CD8-positive, alpha-beta memory T cell (primary cell): Measurements from ENCODE around the gene DCHS2. TPM values are rescaled to one million over a fixed set of nuclear protein-coding genes. Genes with fewer than 3 reads are reported as not detected.

Source experiments
- CTCF ChIA-PET: fragments of 350-600 bp; sonication (Branson Sonifier 250); formaldehyde crosslinking; loops from one replicate; lab custom pipeline; 2021; ENCODE audit warnings: antibody characterized with exemption; lab: Charles Lee
- POLR2A ChIA-PET: fragments of 350-600 bp; sonication (Branson Sonifier 250); formaldehyde crosslinking; loops from one replicate; lab custom pipeline; 2021; ENCODE audit warnings: antibody characterized with exemption; lab: Charles Lee
- DNase-seq, 5 donors: peaks; one replicate each; pipeline versions ENCODE4 v3.0.0 to v3.0.0-alpha.2; 2020 to 2022; ENCODE audit warnings: mixed read lengths in 1 of 5
- H3K27ac ChIP-seq: one replicate; pipeline ENCODE4 v1.7.0; 2013; ENCODE audit warnings: low read depth, mild to moderate bottlenecking, low read length, moderate library complexity
- H3K27me3 ChIP-seq: 2 replicates; pipeline ENCODE4 v1.7.0; 2013; ENCODE audit warnings: low read length, mild to moderate bottlenecking; ENCODE audit not compliant: insufficient read depth, poor library complexity, severe bottlenecking
- H3K36me3 ChIP-seq: 2 replicates; pipeline ENCODE4 v1.7.0; 2013; ENCODE audit warnings: mild to moderate bottlenecking, low read length, moderate library complexity; ENCODE audit not compliant: insufficient read depth
- H3K4me1 ChIP-seq: 2 replicates; pipeline ENCODE4 v1.7.0; 2013; ENCODE audit warnings: mild to moderate bottlenecking, low read length, moderate library complexity; ENCODE audit not compliant: insufficient read depth
- H3K4me3 ChIP-seq: 2 replicates; pipeline ENCODE4 v1.7.0; 2013; ENCODE audit warnings: mild to moderate bottlenecking, low read length
- H3K9me3 ChIP-seq: 2 replicates; pipeline ENCODE4 v1.7.0; 2013; ENCODE audit warnings: mild to moderate bottlenecking, low read length
- H3K27ac Mint-ChIP-seq, 8 donors: one replicate each; pipeline ENCODE4 v1.8.0; 2020 to 2021; ENCODE audit warnings: mixed read lengths in 8 of 8, mild to moderate bottlenecking in 6 of 8, inconsistent platforms in 3 of 8, moderate library complexity in 3 of 8
- H3K27me3 Mint-ChIP-seq, 2 donors: one replicate each; pipeline ENCODE4 v1.8.0; 2020 to 2021; ENCODE audit warnings: mixed read lengths in 2 of 2, mild to moderate bottlenecking in 1 of 2, moderate library complexity in 1 of 2
- H3K36me3 Mint-ChIP-seq, 3 donors: one replicate each; pipeline ENCODE4 v1.8.0; 2020 to 2021; ENCODE audit warnings: mixed read lengths in 3 of 3, inconsistent platforms in 1 of 3, mild to moderate bottlenecking in 1 of 3
- H3K4me1 Mint-ChIP-seq, 3 donors: one replicate each; pipeline ENCODE4 v1.8.0; 2020 to 2021; ENCODE audit warnings: mixed read lengths in 3 of 3, inconsistent platforms in 1 of 3, mild to moderate bottlenecking in 1 of 3
- H3K4me3 Mint-ChIP-seq, 7 donors: one replicate each; pipeline ENCODE4 v1.8.0; 2020 to 2021; ENCODE audit warnings: mixed read lengths in 7 of 7, mild to moderate bottlenecking in 6 of 7, moderate library complexity in 4 of 7, inconsistent platforms in 2 of 7
- H3K9me3 Mint-ChIP-seq, 5 donors: one replicate each; pipeline ENCODE4 v1.8.0; 2020 to 2022; ENCODE audit warnings: mixed read lengths in 5 of 5, mild to moderate bottlenecking in 3 of 5, moderate library complexity in 2 of 5, inconsistent platforms in 1 of 5
- polyA plus RNA-seq: library from polyadenylated mRNA; unstranded; fragments of 300-500 nt; fragmentation: Illumina TruSeq; gene quantifications from one replicate; pipeline ENCODE4 v1.2.3, GENCODE V29; 2021
- total RNA-seq, 2 experiments: library from RNA; stranded (reverse); gene quantifications; one replicate each; pipeline ENCODE4 v1.2.3, GENCODE V29; 2021

The DCHS2 gene
- total and polyA plus RNA-seq, 3 experiments from 2014 or later: 0.09 TPM; not detected in 2

DNA sequence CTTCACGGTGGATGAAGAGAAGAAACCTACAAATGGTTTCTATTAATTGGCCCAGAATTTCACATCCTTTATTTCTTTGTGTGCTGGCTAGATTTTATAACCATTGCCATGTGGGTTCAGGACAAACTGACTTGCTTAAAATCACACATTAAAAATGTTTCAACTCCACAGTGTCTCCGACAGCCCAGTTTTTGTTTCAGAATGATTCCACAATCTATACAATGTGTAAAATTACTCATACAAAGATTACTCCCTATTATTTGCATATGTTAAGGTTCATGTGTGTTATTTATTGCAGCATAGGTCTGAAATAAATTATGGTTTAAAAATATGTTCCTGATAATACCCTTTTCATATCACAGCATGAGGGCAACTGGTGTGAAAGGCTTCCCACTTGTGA, 20.6 kb downstream of the DCHS2 start:
- no peak overlapping the region for H3K4me3 Mint-ChIP-seq
- CTCF ChIA-PET: no interaction called here
- H3K36me3 ChIP-seq: no peaks in the 10 kb centered on the region
- POLR2A ChIA-PET: no interaction called here
- H3K9me3 Mint-ChIP-seq: no peaks in the 10 kb centered on the region
- H3K27me3 ChIP-seq: no peaks in the 10 kb centered on the region
- no peaks in the 10 kb centered on the region for H3K4me1 Mint-ChIP-seq
- no peaks in the 10 kb centered on the region for H3K4me1 ChIP-seq
- no peak overlapping the region for H3K27ac ChIP-seq
- no peak for DNase-seq
- peaks cover 4 to 29% of the 10 kb centered on the region in 2 donors for H3K27me3 Mint-ChIP-seq
- H3K36me3 Mint-ChIP-seq: no peaks in the 10 kb centered on the region
- no peak overlapping the region for H3K27ac Mint-ChIP-seq
- H3K4me3 ChIP-seq: no peak overlapping the region
- no peaks in the 10 kb centered on the region for H3K9me3 ChIP-seq

DNA sequence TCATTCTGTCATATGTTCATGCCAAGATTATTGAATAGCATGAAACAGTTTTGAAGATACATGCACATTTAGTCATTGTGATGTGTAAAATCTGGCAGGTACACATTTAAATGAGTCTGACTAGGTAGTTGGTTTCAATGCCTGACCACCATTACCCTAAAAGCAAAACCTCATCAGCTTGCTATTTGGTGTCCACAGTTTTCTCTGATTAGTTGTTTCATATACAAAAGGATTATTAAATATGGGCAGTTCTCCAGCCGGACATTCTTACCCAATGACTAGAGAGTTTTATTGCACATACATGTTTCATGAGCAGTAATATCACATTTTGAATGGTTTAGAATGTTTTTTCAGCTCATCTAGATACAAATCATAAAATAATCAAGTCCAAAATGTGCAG, 23.7 kb downstream of the DCHS2 start:
- no peak overlapping the region for H3K4me3 ChIP-seq
- POLR2A ChIA-PET: no interaction called here
- Mint-ChIP-seq H3K9me3 (no peaks in the 10 kb centered on the region), H3K27me3 (peaks cover 5 to 18% of the 10 kb centered on the region in 2 donors), H3K4me3 (no peak overlapping the region), H3K27ac (no peak overlapping the region), H3K4me1 (no peaks in the 10 kb centered on the region), H3K36me3 (no peaks in the 10 kb centered on the region)
- no peaks in the 10 kb centered on the region for H3K4me1 ChIP-seq
- H3K27ac ChIP-seq: no peak overlapping the region
- H3K27me3 ChIP-seq: no peaks in the 10 kb centered on the region
- CTCF ChIA-PET: no interaction called here
- no peaks in the 10 kb centered on the region for H3K9me3 ChIP-seq
- no peaks in the 10 kb centered on the region for H3K36me3 ChIP-seq
- no peak for DNase-seq

DNA sequence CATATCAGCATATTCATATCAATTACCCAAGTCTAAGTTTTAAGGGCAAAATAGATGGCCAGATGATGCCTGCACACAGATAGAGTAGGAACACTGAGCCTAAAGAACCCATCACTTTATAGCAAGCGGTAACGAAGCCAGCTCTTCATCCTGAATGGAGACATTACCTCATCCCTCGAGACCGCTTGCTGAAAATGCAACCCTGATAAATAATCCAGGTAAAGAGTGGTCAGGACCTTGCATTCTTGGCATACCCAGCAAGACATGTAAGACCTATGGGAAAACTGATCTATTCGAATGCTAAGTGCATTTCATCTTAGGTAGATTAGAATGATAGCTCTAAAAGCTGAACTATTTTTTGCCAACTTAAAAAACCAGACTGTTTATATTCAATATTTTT, 25.3 kb downstream of the DCHS2 start:
- Mint-ChIP-seq H3K4me3 (no peak overlapping the region), H3K27ac (no peak overlapping the region), H3K9me3 (no peaks in the 10 kb centered on the region), H3K4me1 (no peaks in the 10 kb centered on the region), H3K36me3 (no peaks in the 10 kb centered on the region), H3K27me3 (peaks cover 5 to 11% of the 10 kb centered on the region in 2 donors)
- ChIA-PET CTCF (interaction anchor here (0.8 kb wide), 1 partner anchor 12 kb away, joined by 5 read pairs; no protein-coding TSS in a partner anchor), POLR2A (no interaction called here)
- Histone ChIP-seq H3K4me1 (no peaks in the 10 kb centered on the region), H3K36me3 (no peaks in the 10 kb centered on the region), H3K27me3 (no peaks in the 10 kb centered on the region), H3K9me3 (no peaks in the 10 kb centered on the region), H3K27ac (no peak overlapping the region), H3K4me3 (no peak overlapping the region)
- no peak for DNase-seq

DNA sequence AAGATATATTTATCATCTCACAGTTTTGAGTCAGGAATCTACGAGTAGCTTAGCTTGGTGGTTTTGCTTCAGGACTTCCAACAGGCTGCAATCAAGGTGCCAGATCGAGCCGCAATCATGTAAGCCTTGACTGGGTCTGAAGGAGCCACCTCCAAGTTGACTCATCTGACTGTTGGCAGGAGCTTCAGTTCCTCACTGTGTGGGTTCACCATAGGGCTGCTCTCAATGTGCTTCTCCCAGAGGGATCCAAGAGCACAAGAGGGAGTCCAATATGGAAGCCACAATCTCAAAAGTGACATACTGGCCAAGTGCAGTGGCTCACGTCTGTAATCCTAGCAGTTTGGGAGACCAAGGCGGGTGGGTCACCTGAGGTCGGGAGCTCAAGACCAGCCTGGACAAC, 26.5 kb downstream of the DCHS2 start:
- ChIA-PET POLR2A (no interaction called here), CTCF (interaction anchor here (1.4 kb wide), 1 partner anchor 12 kb away, joined by 5 read pairs; no protein-coding TSS in a partner anchor)
- Histone ChIP-seq H3K4me1 (no peaks in the 10 kb centered on the region), H3K4me3 (no peak overlapping the region), H3K27ac (no peak overlapping the region), H3K9me3 (no peaks in the 10 kb centered on the region), H3K36me3 (no peaks in the 10 kb centered on the region), H3K27me3 (no peaks in the 10 kb centered on the region)
- Mint-ChIP-seq H3K4me1 (no peaks in the 10 kb centered on the region), H3K27ac (no peak overlapping the region), H3K9me3 (no peaks in the 10 kb centered on the region), H3K27me3 (peaks cover 5 to 10% of the 10 kb centered on the region in 2 donors), H3K36me3 (no peaks in the 10 kb centered on the region), H3K4me3 (no peak overlapping the region)
- no peak for DNase-seq

DNA sequence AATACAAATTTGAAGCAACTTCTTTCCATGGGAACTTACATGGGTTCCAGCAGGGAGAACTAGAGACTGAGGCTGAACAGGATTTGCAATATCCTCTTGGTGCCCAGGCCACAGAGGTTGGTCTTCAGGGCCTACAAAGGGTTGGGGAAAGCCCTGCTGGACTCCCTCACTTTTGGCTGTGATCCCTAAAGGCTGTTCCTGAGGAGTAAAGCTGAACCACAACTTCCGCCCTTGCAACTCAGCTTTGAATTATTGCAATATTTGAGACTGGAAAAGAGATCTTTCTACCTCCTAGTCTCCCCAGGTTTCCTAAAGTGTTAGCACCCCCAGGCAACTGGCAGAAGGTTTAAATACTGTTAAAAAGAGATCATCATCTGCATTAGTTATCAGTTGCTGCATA, 26.9 kb downstream of the DCHS2 start:
- no peak overlapping the region for H3K27ac ChIP-seq
- H3K4me3 Mint-ChIP-seq: no peak overlapping the region

DNA sequence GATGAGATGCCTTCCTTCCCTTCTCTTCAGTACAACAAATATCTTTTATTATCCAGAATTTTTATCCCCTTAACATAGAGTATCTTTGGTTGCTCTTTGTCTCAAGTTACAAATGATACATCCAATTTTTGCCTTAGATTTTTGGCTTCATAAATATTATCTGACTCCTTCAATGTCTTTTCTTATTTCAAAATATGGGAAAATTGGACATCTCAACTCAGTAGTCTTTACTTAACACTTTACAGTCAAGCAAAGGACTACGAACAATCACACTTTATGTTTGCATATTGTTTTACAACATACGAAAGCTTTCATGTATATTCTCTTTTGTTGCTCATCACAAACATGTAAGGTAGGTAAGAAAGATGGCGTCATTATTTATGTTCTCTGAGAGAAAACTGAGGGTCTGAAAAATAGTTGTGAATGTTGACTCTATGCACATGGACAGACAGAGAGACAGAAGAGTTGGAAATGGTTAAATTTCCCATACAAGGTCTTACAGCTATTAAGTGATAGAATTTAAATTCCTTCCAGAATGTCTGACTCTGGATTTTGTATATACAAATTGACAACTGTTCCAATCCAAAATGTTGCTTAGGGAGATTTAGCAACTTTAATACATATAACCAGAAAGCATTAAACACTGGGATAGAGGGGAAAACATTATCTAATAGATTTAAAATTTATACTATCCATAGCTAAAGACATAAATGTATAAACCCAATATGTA, 29.4 kb downstream of the DCHS2 start:
- Mint-ChIP-seq H3K4me3 (no peak overlapping the region), H3K36me3 (peaks cover 0 to 2% (median 0%) of the 10 kb centered on the region in 3 donors), H3K27me3 (peaks cover 12 to 20% of the 10 kb centered on the region in 2 donors), H3K4me1 (no peaks in the 10 kb centered on the region), H3K27ac (no peak overlapping the region), H3K9me3 (no peaks in the 10 kb centered on the region)
- H3K4me1 ChIP-seq: no peaks in the 10 kb centered on the region
- no peaks in the 10 kb centered on the region for H3K36me3 ChIP-seq
- no peaks in the 10 kb centered on the region for H3K27me3 ChIP-seq
- ChIA-PET CTCF (no interaction called here), POLR2A (no interaction called here)
- no peak for DNase-seq
- H3K27ac ChIP-seq: no peak overlapping the region
- no peak overlapping the region for H3K4me3 ChIP-seq
- no peaks in the 10 kb centered on the region for H3K9me3 ChIP-seq

More for the DNA sequence above, 26.9 kb downstream of the DCHS2 start:
- H3K4me3 ChIP-seq: no peak overlapping the region
- Mint-ChIP-seq H3K27me3 (peaks cover 6 to 7% of the 10 kb centered on the region in 2 donors), H3K4me1 (no peaks in the 10 kb centered on the region), H3K27ac (no peak overlapping the region), H3K9me3 (no peaks in the 10 kb centered on the region), H3K36me3 (peaks cover 0 to 2% (median 0%) of the 10 kb centered on the region in 3 donors)
- H3K36me3 ChIP-seq: no peaks in the 10 kb centered on the region
- DNase-seq: no peak
- no peaks in the 10 kb centered on the region for H3K4me1 ChIP-seq
- no peaks in the 10 kb centered on the region for H3K27me3 ChIP-seq
- H3K9me3 ChIP-seq: no peaks in the 10 kb centered on the region
- ChIA-PET CTCF (interaction anchor here (1.4 kb wide), 1 partner anchor 11 kb away, joined by 5 read pairs; no protein-coding TSS in a partner anchor), POLR2A (no interaction called here)

DNA sequence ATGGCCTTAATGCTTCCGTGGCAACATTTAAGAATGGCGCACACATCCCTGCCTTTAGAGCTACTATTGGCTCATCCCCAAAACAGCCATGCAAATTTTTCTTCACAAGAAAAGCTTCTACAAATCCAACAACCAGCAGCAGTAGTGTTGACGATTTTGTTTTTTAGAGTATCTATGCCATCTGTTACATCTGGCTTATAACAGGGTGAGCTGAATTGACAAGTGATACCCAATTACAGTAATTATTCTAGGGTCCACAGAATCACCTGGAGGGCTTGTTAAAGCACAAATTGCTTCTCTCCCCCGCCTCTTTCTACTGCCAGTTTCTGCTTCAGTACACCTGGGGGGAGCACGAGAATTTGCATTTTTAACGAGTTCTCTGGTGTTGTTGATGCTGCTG, 34.1 kb downstream of the DCHS2 start:
- Mint-ChIP-seq H3K4me3 (peak overlapping the region in 1 of 7 donors; percentile 38), H3K4me1 (no peaks in the 10 kb centered on the region), H3K27me3 (peaks cover 11 to 30% of the 10 kb centered on the region in 2 donors), H3K9me3 (peaks cover 0 to 2% (median 0%) of the 10 kb centered on the region in 5 donors), H3K27ac (no peak overlapping the region), H3K36me3 (peaks cover 0 to 2% (median 0%) of the 10 kb centered on the region in 3 donors)
- Histone ChIP-seq H3K4me1 (no peaks in the 10 kb centered on the region), H3K36me3 (no peaks in the 10 kb centered on the region), H3K27ac (no peak overlapping the region), H3K27me3 (peaks cover 3% of the 10 kb centered on the region), H3K4me3 (no peak overlapping the region), H3K9me3 (no peaks in the 10 kb centered on the region)
- ChIA-PET POLR2A (no interaction called here), CTCF (no interaction called here)
- no peak for DNase-seq

DNA sequence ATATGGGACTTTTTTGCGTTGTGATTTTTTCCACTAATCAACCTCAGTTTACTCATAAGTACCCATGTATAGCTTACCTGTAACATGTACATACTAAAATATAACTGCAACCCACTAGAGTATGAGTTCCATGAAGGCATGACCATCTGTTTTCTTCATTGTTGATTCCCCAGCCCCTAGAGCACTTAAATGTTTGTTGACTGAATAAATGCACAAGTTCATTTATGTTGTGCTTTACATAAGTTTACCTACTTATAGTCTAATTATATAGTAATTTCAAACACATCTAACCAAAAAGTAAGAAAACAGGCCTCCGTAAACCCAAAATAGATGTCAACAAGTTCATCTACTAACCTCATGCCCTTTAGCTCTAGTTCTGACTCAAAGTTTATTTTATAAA, 34.7 kb downstream of the DCHS2 start:
- Mint-ChIP-seq H3K36me3 (peaks cover 0 to 2% (median 0%) of the 10 kb centered on the region in 3 donors), H3K4me3 (no peak overlapping the region), H3K27ac (no peak overlapping the region), H3K9me3 (peaks cover 0 to 2% (median 0%) of the 10 kb centered on the region in 5 donors), H3K4me1 (no peaks in the 10 kb centered on the region), H3K27me3 (peaks cover 11 to 30% of the 10 kb centered on the region in 2 donors)
- Histone ChIP-seq H3K4me1 (no peaks in the 10 kb centered on the region), H3K36me3 (no peaks in the 10 kb centered on the region), H3K4me3 (no peak overlapping the region), H3K27ac (no peak overlapping the region), H3K9me3 (no peaks in the 10 kb centered on the region), H3K27me3 (peaks cover 3% of the 10 kb centered on the region)
- ChIA-PET CTCF (no interaction called here), POLR2A (no interaction called here)
- no peak for DNase-seq
